ENCODE data around the gene IRX4.

Gene IRX4

GRCh38 chr5:1884678-1885403 lies 2.1 kb upstream of the IRX4 start:
- peaks cover 89% of the 10 kb centered on the region for H3K27me3 Mint-ChIP-seq (ENCODE audit: low read depth)
- no peaks in the 10 kb centered on the region for H3K36me3 Mint-ChIP-seq (ENCODE audit: low read depth)
- H3K27ac Mint-ChIP-seq: no peak overlapping the region
- TF ChIP-seq CTCF (IDR thresholded peaks at IDR 0.05; ENCODE audit: unreplicated experiment in 3 of 3): no peak
- peak overlapping the region in 1 of 3 experiments; percentile 68 for H3K4me3 Mint-ChIP-seq
- peaks cover 10% of the 10 kb centered on the region for H3K4me1 Mint-ChIP-seq
- no peaks in the 10 kb centered on the region for H3K9me3 Mint-ChIP-seq

- peaks cover 10% of the 10 kb centered on the region for H3K4me1 Mint-ChIP-seq
- H3K36me3 Mint-ChIP-seq (ENCODE audit: low read depth): no peaks in the 10 kb centered on the region
- peak overlapping the region; percentile 64 to 66 (median 65) for H3K4me3 Mint-ChIP-seq
- peaks cover 89% of the 10 kb centered on the region for H3K27me3 Mint-ChIP-seq (ENCODE audit: low read depth)
- no peak for TF ChIP-seq CTCF (IDR thresholded peaks at IDR 0.05; ENCODE audit: unreplicated experiment in 3 of 3)
- no peak overlapping the region for H3K27ac Mint-ChIP-seq
- H3K9me3 Mint-ChIP-seq: peaks cover 3% of the 10 kb centered on the region
Measured at GRCh38 chr5:1883925-1884677, 1.4 kb upstream of the IRX4 start.

DNA sequence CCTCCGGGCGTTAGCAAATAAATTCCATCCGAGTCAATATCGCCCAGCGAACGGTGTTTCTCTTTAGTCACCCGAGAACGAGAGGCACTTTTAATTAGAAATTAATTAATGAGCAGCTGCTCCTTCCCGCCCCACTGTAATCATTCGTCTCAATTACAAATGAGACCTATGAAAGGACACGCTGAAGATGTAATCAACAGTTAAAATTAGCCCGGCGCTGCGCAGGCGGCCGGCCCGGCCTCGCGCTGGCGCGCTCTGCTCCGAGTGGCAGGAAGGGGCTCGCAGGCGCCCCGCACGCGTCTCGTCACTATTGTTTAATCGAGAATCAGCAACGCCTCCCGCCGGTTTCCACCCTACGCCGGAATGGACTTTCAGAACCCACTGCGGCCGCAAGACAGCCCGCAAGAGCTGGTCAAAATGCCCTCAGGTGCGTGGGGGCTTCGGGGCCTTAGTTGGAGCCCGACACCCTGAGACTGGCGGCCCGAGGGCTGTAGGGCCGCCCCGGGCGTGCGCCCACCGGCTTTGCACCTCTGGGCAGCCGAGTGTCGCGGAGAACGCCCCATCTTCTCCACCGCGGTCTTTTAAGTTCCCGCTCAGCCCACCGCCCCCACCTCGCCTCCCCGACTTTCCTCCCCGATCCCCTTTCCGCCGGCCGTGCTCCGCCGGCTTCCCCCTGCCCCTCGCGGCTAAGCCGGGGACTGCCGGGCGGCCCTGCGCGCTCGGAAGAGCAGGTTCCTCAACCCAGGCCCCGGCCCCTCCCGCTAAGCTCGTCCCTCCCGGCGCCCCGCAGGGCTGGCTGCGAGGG lies 597 bp upstream of the IRX4 start:
- H3K27ac Mint-ChIP-seq: no peak overlapping the region

DNA sequence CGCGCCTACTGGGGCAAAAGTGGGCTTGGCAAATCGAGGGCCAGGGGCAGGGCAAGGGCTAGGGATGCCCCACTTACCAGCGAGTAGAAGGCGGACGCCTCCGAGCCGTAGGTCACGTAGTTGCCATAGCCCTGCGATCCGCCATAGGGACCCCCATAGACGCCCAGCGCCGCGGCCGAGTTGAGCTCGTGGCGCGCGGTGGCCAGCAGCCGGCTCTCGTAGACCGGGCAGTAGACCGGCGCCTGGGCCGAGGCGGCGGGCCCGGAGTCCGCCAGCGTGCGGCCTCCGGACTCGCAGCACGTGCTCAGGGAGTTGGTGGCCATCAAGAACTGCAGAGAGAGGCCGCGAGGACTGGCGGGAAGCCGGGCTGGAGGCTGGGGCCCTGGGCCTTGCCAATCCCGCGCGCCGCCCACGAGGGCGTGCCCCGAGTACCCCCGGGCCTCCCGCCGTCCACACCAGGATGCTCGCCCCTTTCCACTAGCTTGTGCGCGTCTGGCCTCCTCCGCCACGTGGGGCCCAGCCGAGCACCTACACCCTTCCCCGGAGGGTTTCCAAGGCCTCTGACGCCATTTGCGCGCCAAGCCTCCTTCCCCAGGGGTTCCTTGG lies 891 bp downstream of the IRX4 start:
- peaks cover 3% of the 10 kb centered on the region for H3K9me3 Mint-ChIP-seq
- TF ChIP-seq CTCF (IDR thresholded peaks at IDR 0.05; ENCODE audit: unreplicated experiment in 3 of 3): no peak

More for the DNA sequence above, 597 bp upstream of the IRX4 start:
- peaks cover 3% of the 10 kb centered on the region for H3K9me3 Mint-ChIP-seq
- TF ChIP-seq CTCF (IDR thresholded peaks at IDR 0.05; ENCODE audit: unreplicated experiment in 3 of 3): peak; percentile 12 to 54 (median 52)
- peaks cover 7% of the 10 kb centered on the region for H3K4me1 Mint-ChIP-seq
- H3K4me3 Mint-ChIP-seq: peak overlapping the region in 2 of 3 experiments; percentile 35 to 52
- H3K36me3 Mint-ChIP-seq (ENCODE audit: low read depth): no peaks in the 10 kb centered on the region
- peaks cover 89% of the 10 kb centered on the region for H3K27me3 Mint-ChIP-seq (ENCODE audit: low read depth)

GRCh38 chr5:1881098-1881572 lies 1.6 kb downstream of the IRX4 start:
- peaks cover 5% of the 10 kb centered on the region for H3K4me1 Mint-ChIP-seq
- no peak overlapping the region for H3K27ac Mint-ChIP-seq
- H3K9me3 Mint-ChIP-seq: peaks cover 3% of the 10 kb centered on the region
- no peak overlapping the region for H3K4me3 Mint-ChIP-seq
- H3K27me3 Mint-ChIP-seq (ENCODE audit: low read depth): peaks cover 94% of the 10 kb centered on the region
- TF ChIP-seq CTCF (IDR thresholded peaks at IDR 0.05; ENCODE audit: unreplicated experiment in 3 of 3): no peak
- no peaks in the 10 kb centered on the region for H3K36me3 Mint-ChIP-seq (ENCODE audit: low read depth)

More for the DNA sequence above, 891 bp downstream of the IRX4 start:
- no peaks in the 10 kb centered on the region for H3K36me3 Mint-ChIP-seq (ENCODE audit: low read depth)
- H3K27ac Mint-ChIP-seq: no peak overlapping the region
- H3K4me3 Mint-ChIP-seq: no peak overlapping the region
- peaks cover 5% of the 10 kb centered on the region for H3K4me1 Mint-ChIP-seq
- peaks cover 94% of the 10 kb centered on the region for H3K27me3 Mint-ChIP-seq (ENCODE audit: low read depth)
